NCI-H1436 (cell line): ENCODE measurements around the gene MTUS2.

Experiments
- DNase-seq: peaks from one replicate; lab custom pipeline; 2025; lab: John Stamatoyannopoulos, UW

The MTUS2 gene

DNA sequence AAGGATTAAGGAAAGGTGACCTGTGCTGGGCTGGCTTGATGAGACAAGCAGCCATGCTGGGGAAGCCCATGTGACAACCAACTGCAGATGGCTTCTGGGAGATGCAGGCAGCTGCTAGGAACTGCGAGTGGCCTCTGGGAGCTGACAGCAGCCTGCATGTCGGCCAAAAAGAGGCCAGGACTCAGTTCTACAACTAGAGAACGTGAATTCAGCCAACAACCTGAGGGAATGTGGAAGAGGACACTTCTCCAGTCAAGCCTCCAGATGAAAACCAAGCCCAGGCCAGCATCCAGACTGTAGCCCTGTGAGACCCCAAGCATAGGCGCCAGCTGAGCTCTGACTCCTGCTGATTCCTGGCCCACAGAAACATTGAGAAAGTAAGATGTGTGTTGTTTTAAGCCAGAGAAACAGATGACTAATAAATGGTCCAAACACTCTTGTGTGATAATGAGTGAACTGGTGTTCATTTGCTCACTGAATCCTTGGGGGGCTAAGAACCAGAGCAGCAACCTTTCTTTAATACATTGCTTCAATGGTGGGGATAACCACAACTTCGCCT is 730.4 kb downstream of the MTUS2 start:
- DNase-seq = no peak

DNA sequence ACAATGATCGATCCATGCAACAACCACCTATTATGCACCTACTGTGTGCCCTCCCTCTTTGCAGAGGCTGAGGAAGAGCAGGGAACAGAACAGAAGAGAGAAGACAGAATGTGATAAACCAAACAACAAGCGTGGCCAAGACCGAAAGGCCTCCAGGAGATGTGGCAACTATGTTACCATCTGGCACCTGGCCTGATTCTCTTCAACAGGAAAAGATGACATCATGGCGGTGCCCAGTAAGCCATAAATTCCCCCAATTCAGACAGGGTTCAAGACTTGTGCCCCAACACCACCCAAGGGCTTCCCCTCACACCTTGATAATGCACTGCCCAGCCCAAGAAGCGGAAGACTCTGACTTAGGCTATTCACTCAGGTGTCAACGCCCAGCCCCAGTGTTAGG is 731.1 kb downstream of the MTUS2 start:
- DNase-seq = no peak
